Muscle layer of colon (tissue), 2 donors: ENCODE results near the gene DUSP28.

Experiments
- H3K27ac ChIP-seq: one replicate; pipeline ENCODE4 v1.7.0; 2013; ENCODE audit warnings: low read depth, mild to moderate bottlenecking, low read length, moderate library complexity
- H3K27me3 ChIP-seq, 2 donors: one replicate each; pipeline ENCODE4 v1.7.0; 2013; ENCODE audit warnings: low read length in 2 of 2, mild to moderate bottlenecking in 2 of 2; ENCODE audit not compliant: insufficient read depth in 2 of 2, control insufficient read depth in 1 of 2
- H3K36me3 ChIP-seq: one replicate; pipeline ENCODE4 v1.7.0; 2013; ENCODE audit warnings: mild to moderate bottlenecking, low read length; ENCODE audit not compliant: insufficient read depth
- H3K4me1 ChIP-seq: one replicate; pipeline ENCODE4 v1.7.0; 2013; ENCODE audit warnings: mild to moderate bottlenecking, low read length; ENCODE audit not compliant: insufficient read depth
- H3K4me3 ChIP-seq, 2 donors: one replicate each; pipeline ENCODE4 v1.7.0; 2013; ENCODE audit warnings: low read length in 2 of 2, low read depth in 1 of 2, mild to moderate bottlenecking in 1 of 2, moderate library complexity in 1 of 2
- H3K9ac ChIP-seq: one replicate; pipeline ENCODE4 v1.7.0; 2013; ENCODE audit warnings: low read length
- H3K9me3 ChIP-seq: one replicate; pipeline ENCODE4 v1.7.0; 2013; ENCODE audit warnings: mild to moderate bottlenecking, low read length
- donor health status: abdominal sarcoma.
- donor health status: Adenocarcinoma of cecum.

DUSP28 gene

GRCh38 chr2:240593703-240594451, 33.7 kb downstream of the DUSP28 start:
- Histone ChIP-seq H3K9me3 (no peaks in the 10 kb centered on the region), H3K9ac (no peak overlapping the region), H3K27me3 (no peaks in the 10 kb centered on the region), H3K4me3 (no peak overlapping the region), H3K4me1 (peaks cover 34% of the 10 kb centered on the region), H3K36me3 (peaks cover 34% of the 10 kb centered on the region), H3K27ac (no peak overlapping the region)

DNA sequence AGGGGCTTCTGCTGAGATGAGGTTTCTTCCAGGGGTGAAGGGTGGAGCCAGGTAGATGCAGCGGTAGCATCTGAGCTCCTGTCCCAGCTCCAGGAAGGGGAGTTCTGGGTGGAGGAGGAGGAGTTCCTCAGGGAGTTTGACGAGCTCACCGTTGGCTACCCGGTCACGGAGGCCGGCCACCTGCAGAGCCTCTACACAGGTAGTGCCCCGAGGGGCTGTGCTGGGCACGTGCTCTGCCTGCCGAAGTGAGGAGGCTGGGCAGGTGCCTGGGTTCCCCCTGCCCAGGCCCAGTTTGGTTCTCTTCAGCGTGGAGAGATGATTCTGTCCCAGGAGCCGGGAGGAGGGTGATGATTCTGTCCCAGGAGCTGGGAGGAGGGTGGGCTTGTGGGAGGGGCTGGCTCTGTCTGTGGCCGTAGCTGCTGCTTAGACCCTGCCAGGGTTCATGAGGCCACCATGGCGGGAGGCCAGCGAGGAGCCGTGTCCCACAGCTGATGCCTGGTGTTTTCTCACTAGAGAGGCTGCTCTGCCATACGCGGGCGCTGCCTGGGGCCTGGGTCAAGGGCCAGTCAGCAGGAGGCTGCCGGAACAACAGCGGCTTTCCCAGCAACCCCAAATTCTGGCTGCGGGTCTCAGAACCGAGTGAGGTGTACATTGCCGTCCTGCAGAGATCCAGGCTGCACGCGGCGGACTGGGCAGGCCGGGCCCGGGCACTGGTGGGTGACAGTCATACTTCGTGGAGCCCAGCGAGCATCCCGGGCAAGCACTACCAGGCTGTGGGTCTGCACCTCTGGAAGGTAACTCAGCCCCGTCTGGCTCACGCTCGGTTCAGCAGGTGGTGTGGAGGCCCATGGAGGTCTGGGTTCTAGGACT, 34.6 kb downstream of the DUSP28 start:
- Histone ChIP-seq H3K4me1 (peaks cover 34% of the 10 kb centered on the region), H3K4me3 (no peak overlapping the region), H3K27ac (no peak overlapping the region), H3K9ac (no peak overlapping the region), H3K27me3 (no peaks in the 10 kb centered on the region), H3K9me3 (no peaks in the 10 kb centered on the region), H3K36me3 (peaks cover 31% of the 10 kb centered on the region)

GRCh38 chr2:240595381-240596079, 35.4 kb downstream of the DUSP28 start:
- H3K27ac ChIP-seq = no peak overlapping the region
- peaks cover 34% of the 10 kb centered on the region for H3K4me1 ChIP-seq
- no peak overlapping the region for H3K4me3 ChIP-seq
- H3K27me3 ChIP-seq = no peaks in the 10 kb centered on the region
- peaks cover 27% of the 10 kb centered on the region for H3K36me3 ChIP-seq
- H3K9me3 ChIP-seq = no peaks in the 10 kb centered on the region
- H3K9ac ChIP-seq = no peak overlapping the region

GRCh38 chr2:240596080-240596460, 35.9 kb downstream of the DUSP28 start:
- Histone ChIP-seq H3K36me3 (peaks cover 22% of the 10 kb centered on the region), H3K27me3 (no peaks in the 10 kb centered on the region), H3K9ac (no peak overlapping the region), H3K27ac (no peak overlapping the region), H3K4me3 (no peak overlapping the region), H3K4me1 (peaks cover 34% of the 10 kb centered on the region), H3K9me3 (no peaks in the 10 kb centered on the region)

DNA sequence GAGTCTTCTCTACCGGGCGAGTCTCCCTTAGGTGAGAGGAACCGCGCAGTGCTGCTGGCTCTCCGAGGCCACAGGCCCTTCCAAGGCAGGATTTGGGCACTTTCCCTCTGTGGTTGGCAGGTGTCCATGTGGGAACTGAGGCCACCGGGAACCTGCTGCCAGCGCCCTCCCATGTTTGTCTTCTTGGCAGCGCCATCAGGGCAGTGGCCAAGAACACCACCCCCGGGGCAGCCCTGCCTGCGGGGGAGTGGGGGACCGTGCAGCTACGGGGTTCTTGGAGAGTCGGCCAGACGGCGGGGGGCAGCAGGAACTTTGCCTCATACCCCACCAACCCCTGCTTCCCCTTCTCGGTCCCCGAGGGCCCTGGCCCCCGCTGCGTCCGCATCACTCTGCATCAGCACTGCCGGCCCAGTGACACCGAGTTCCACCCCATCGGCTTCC, 36.4 kb downstream of the DUSP28 start:
- H3K4me1 ChIP-seq = peaks cover 34% of the 10 kb centered on the region
- no peaks in the 10 kb centered on the region for H3K27me3 ChIP-seq
- no peak overlapping the region for H3K9ac ChIP-seq
- no peaks in the 10 kb centered on the region for H3K9me3 ChIP-seq
- H3K27ac ChIP-seq = peak overlapping the region; percentile 49
- H3K4me3 ChIP-seq = no peak overlapping the region
- peaks cover 17% of the 10 kb centered on the region for H3K36me3 ChIP-seq

DNA sequence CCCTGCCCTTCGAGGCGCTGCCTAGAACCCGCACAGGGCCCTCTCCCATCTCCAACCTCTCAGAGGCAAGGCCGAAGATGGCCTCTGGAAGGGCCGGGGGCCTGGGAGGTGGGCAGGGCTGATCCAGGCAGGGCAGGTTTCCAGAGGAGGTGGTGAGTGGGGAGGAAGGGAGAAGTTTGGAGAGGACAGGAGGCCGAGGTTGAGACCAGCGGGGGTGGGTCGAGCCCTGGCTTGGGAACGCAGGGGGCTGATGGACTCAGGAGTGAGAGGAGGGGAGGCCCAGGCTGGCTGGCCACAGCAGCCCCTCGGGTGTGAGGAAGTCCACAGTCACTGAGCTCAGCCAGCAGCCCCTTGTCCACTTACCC, 36.9 kb downstream of the DUSP28 start:
- H3K36me3 ChIP-seq = peaks cover 16% of the 10 kb centered on the region

GRCh38 chr2:240597419-240598181, 37.4 kb downstream of the DUSP28 start:
- Histone ChIP-seq H3K9me3 (no peaks in the 10 kb centered on the region), H3K27ac (peak overlapping the region; percentile 49), H3K4me3 (no peak overlapping the region), H3K4me1 (peaks cover 34% of the 10 kb centered on the region), H3K9ac (no peak overlapping the region), H3K27me3 (no peaks in the 10 kb centered on the region), H3K36me3 (peaks cover 16% of the 10 kb centered on the region)

More for the DNA sequence above, 36.9 kb downstream of the DUSP28 start:
- Histone ChIP-seq H3K4me1 (peaks cover 34% of the 10 kb centered on the region), H3K9me3 (no peaks in the 10 kb centered on the region), H3K9ac (no peak overlapping the region), H3K4me3 (no peak overlapping the region), H3K27ac (peak overlapping the region; percentile 49), H3K27me3 (no peaks in the 10 kb centered on the region)

- H3K4me1 ChIP-seq = peaks cover 34% of the 10 kb centered on the region
- no peak overlapping the region for H3K27ac ChIP-seq
- H3K9ac ChIP-seq = no peak overlapping the region
- peaks cover 11% of the 10 kb centered on the region for H3K36me3 ChIP-seq
- H3K4me3 ChIP-seq = no peak overlapping the region
- no peaks in the 10 kb centered on the region for H3K9me3 ChIP-seq
- H3K27me3 ChIP-seq = no peaks in the 10 kb centered on the region
Observed at GRCh38 chr2:240598311-240598911, 38.3 kb downstream of the DUSP28 start.

- Histone ChIP-seq H3K4me3 (no peak overlapping the region), H3K36me3 (peaks cover 8% of the 10 kb centered on the region), H3K9me3 (no peaks in the 10 kb centered on the region), H3K9ac (no peak overlapping the region), H3K4me1 (peaks cover 34% of the 10 kb centered on the region), H3K27me3 (no peaks in the 10 kb centered on the region), H3K27ac (no peak overlapping the region)
Observed at GRCh38 chr2:240599141-240599583, 39.0 kb downstream of the DUSP28 start.

DNA sequence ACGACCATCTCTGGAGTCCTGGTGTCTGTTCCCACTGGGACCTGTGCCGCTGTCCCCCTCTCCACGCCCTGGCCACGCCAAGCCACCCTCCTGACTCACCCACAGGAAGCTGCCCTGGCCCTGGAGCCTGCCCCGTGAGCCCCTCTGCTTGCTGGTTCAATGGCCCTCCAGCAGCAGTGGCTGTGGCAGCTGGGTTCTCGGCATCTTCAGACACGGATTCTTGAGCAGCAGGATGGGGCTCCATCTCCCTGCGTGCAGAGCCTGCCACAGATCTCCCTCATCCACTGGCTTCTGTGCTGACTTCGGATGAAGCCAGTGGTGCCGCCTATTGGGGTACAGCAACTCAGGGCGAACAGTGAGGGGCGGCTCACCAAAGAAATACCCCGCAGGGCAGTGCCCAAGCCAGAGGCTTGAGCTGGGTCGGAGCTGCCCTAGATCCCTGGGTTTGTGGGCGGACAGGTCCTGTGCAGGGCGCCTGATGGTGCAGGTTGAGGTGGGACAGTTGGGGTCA, 40.3 kb downstream of the DUSP28 start:
- no peak overlapping the region for H3K9ac ChIP-seq
- no peaks in the 10 kb centered on the region for H3K27me3 ChIP-seq
- no peak overlapping the region for H3K27ac ChIP-seq
- peaks cover 30% of the 10 kb centered on the region for H3K4me1 ChIP-seq
- no peak overlapping the region for H3K4me3 ChIP-seq
- peaks cover 8% of the 10 kb centered on the region for H3K36me3 ChIP-seq
- no peaks in the 10 kb centered on the region for H3K9me3 ChIP-seq
